IMR-90 (cell line): ENCODE results near the gene XPR1. TPM values are rescaled to one million over a fixed set of nuclear protein-coding genes. Genes with fewer than 3 reads are reported as not detected.

Experiments used
- ATAC-seq: fragments of 200-7000 bp; cut with Tn5 transposase; 2 replicates; pipeline ENCODE4 v1.9.1; 2020; ENCODE audit warnings: low read depth, mild to moderate bottlenecking, moderate library complexity
- BruUV-seq: library from RNA; stranded (reverse); fragments of 400-500 nt; replicated peaks from 2 replicates; lab custom pipeline; 2021; lab: Mats Ljungman, UMichigan
- CTCF ChIA-PET: fragments of 300-600 bp; formaldehyde crosslinking; extraction: SDS; loops from one replicate; lab custom pipeline; 2021; ENCODE audit warnings: antibody characterized with exemption; lab: Yijun Ruan, JAX
- POLR2A ChIA-PET: fragments of 300-600 bp; sonication (Branson Sonifier 250); formaldehyde crosslinking; loops from one replicate; lab custom pipeline; 2022; ENCODE audit warnings: antibody characterized with exemption; ENCODE audit not compliant: unreplicated experiment; lab: Charles Lee
- DNase-seq: peaks from one replicate; pipeline ENCODE4 v3.0.0; 2013
- H2AFZ ChIP-seq: replicated peaks from 2 replicates; pipeline ENCODE3; 2013; ENCODE audit warnings: low read length, mild to moderate bottlenecking; ENCODE audit not compliant: poor library complexity
- H2AK5ac ChIP-seq: 2 replicates; pipeline ENCODE4 v1.6.1; 2013; ENCODE audit warnings: low read depth, low read length, inconsistent platforms
- H2AK9ac ChIP-seq: replicated peaks from 2 replicates; pipeline ENCODE3; 2013; ENCODE audit warnings: mild to moderate bottlenecking, low read depth, low read length, moderate library complexity; ENCODE audit not compliant: poor library complexity
- H2BK120ac ChIP-seq: 2 replicates; pipeline ENCODE4 v1.6.1; 2013; ENCODE audit warnings: low read depth, low read length, inconsistent platforms
- H2BK15ac ChIP-seq: 3 replicates; pipeline ENCODE4 v1.6.1; 2013; ENCODE audit warnings: low read depth, low read length, inconsistent platforms
- H2BK20ac ChIP-seq: 2 replicates; pipeline ENCODE4 v1.6.1; 2013; ENCODE audit warnings: low read depth, mild to moderate bottlenecking, inconsistent platforms, low read length, moderate library complexity
- H2BK5ac ChIP-seq: 2 replicates; pipeline ENCODE4 v1.6.1; 2013; ENCODE audit warnings: mild to moderate bottlenecking, low read depth, low read length, inconsistent platforms; ENCODE audit not compliant: poor library complexity, severe bottlenecking
- H3K14ac ChIP-seq: replicated peaks from 2 replicates; pipeline ENCODE4 v1.6.1; 2013; ENCODE audit warnings: low read depth, low read length, inconsistent platforms
- H3K18ac ChIP-seq: 2 replicates; pipeline ENCODE4 v1.6.1; 2013; ENCODE audit warnings: low read depth, low read length, control low read depth
- H3K23ac ChIP-seq: 2 replicates; pipeline ENCODE4 v1.6.1; 2013; ENCODE audit warnings: low read depth, low read length, inconsistent platforms
- H3K27ac ChIP-seq: 2 replicates; pipeline ENCODE4 v1.5.1; 2013; ENCODE audit warnings: mild to moderate bottlenecking, control low read depth, low read length; ENCODE audit not compliant: insufficient read depth
- H3K27me3 ChIP-seq: 2 replicates; pipeline ENCODE4 v1.6.1; 2013; ENCODE audit warnings: low read length; ENCODE audit not compliant: control insufficient read depth, insufficient read depth
- H3K36me3 ChIP-seq: 2 replicates; pipeline ENCODE4 v1.6.1; 2013; ENCODE audit warnings: low read length, mixed read lengths; ENCODE audit not compliant: control insufficient read depth, insufficient read depth
- H3K4ac ChIP-seq: 2 replicates; pipeline ENCODE4 v1.6.1; 2013; ENCODE audit warnings: low read depth, low read length, inconsistent platforms
- H3K4me1 ChIP-seq: 2 replicates; pipeline ENCODE4 v1.6.1; 2013; ENCODE audit warnings: low read length, mixed read lengths; ENCODE audit not compliant: control insufficient read depth, insufficient read depth
- H3K4me2 ChIP-seq: 2 replicates; pipeline ENCODE4 v1.6.1; 2013; ENCODE audit warnings: low read depth, mild to moderate bottlenecking, control low read depth, low read length, moderate library complexity
- H3K4me3 ChIP-seq: 2 replicates; pipeline ENCODE4 v1.5.1; 2013; ENCODE audit warnings: low read depth, mild to moderate bottlenecking, control low read depth, low read length, moderate library complexity; ENCODE audit not compliant: insufficient read depth
- H3K56ac ChIP-seq: 2 replicates; pipeline ENCODE4 v1.6.1; 2013; ENCODE audit warnings: low read length, inconsistent platforms; ENCODE audit not compliant: insufficient read depth; ENCODE audit errors: extremely low read depth
- H3K79me1 ChIP-seq, 2 experiments: 2 replicates each; pipeline ENCODE4 v1.6.1; 2013; ENCODE audit warnings: low read length in 2 of 2, inconsistent platforms in 1 of 2, low read depth in 1 of 2
- H3K9ac ChIP-seq: 2 replicates; pipeline ENCODE4 v1.6.1; 2013; ENCODE audit warnings: low read depth, low read length, control low read depth
- H3K9me1 ChIP-seq: 2 replicates; pipeline ENCODE4 v1.6.1; 2013; ENCODE audit warnings: low read length, inconsistent platforms; ENCODE audit not compliant: insufficient read depth
- H3K9me3 ChIP-seq: 2 replicates; pipeline ENCODE4 v1.6.1; 2013; ENCODE audit warnings: low read length; ENCODE audit not compliant: control insufficient read depth, insufficient read depth
- H4K20me1 ChIP-seq: 2 replicates; pipeline ENCODE4 v1.6.1; 2013; ENCODE audit warnings: low read length, inconsistent platforms; ENCODE audit not compliant: insufficient read depth
- H4K5ac ChIP-seq: 2 replicates; pipeline ENCODE4 v1.6.1; 2013; ENCODE audit warnings: mild to moderate bottlenecking, low read depth, low read length, control low read depth
- H4K8ac ChIP-seq, 2 experiments: 2 replicates each; pipeline ENCODE4 v1.6.1; 2013; ENCODE audit warnings: low read depth in 2 of 2, low read length in 2 of 2, control low read depth in 1 of 2, inconsistent platforms in 1 of 2
- H4K91ac ChIP-seq: 2 replicates; pipeline ENCODE4 v1.6.1; 2013; ENCODE audit warnings: low read depth, low read length, inconsistent platforms; ENCODE audit not compliant: insufficient read depth
- RFX5 ChIP-seq: IDR thresholded peaks from 2 replicates; pipeline ENCODE4 v1.8.0; 2012; ENCODE audit warnings: low read depth, mild to moderate bottlenecking, low read length, moderate library complexity
- WGBS, 2 experiments: methylation state at CpG; one replicate each; pipeline versions ENCODE4 v1.1.5 to v1.1.7; 2013; ENCODE audit warnings: missing lambda C conversion rate in 2 of 2; ENCODE audit not compliant: insufficient read length in 1 of 2; ENCODE audit errors: extremely low coverage in 2 of 2; 5-methylcytosine and 5-hydroxymethylcytosine counted together
- dilution Hi-C: fragments of 300-500 bp; cut with HindIII; formaldehyde crosslinking; loops from one replicate; pipeline ENCODE4 v1.14.3; 2018; ENCODE audit warnings: low sequenced_read_pairs; ENCODE audit not compliant: unreplicated experiment
- in situ Hi-C: fragments of 300-500 bp; cut with MboI; formaldehyde crosslinking; loops from 3 replicates; pipeline ENCODE4 v1.14.3; 2019; ENCODE audit warnings: low sequenced_read_pairs, inconsistent platforms, mixed read lengths
- intact Hi-C: fragments of 100-400 bp; cut with micrococcal nuclease; formaldehyde crosslinking; loops from 2 replicates; pipeline ENCODE4 v1.10.0; 2022
- polyA plus RNA-seq, 3 experiments: library from polyadenylated mRNA; depleted of rRNA; stranded (reverse); fragments of >200 nt; gene quantifications; 2 replicates each; pipeline ENCODE4 v1.2.3, GENCODE V29; 2012; ENCODE audit warnings: low replicate concordance in 1 of 3
- total RNA-seq: library from RNA; depleted of rRNA; stranded (reverse); fragments of >200 nt; gene quantifications from 2 replicates; pipeline ENCODE4 v1.2.3, GENCODE V29; 2012

Gene XPR1
- total and polyA plus RNA-seq, 2 of the 4 experiments (the other 2 are of a cell fraction) = 11.8 to 25.1 TPM

DNA sequence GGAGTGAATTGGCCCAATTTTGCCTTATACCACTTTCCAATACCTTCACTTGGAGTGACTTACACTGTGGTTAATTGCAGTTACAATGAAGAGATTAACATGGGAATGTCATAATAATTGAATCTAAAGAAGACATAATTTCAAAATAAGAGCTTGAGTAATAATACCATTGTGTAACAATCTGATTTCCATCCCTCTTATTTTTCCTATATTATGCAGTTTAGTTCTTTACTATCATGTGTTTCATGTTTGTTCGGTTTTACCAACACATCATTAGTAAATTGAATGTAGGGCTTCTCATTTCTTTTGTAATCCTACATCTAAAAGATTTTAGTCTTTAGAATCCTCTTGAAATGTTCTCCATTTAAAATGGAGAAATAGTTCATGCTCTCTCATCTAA is 19.2 kb upstream of the XPR1 start:
- H2AK5ac ChIP-seq = no peak overlapping the region
- no peak overlapping the region for H4K8ac ChIP-seq
- no peak for DNase-seq
- H3K18ac ChIP-seq = no peak overlapping the region
- no peaks in the 10 kb centered on the region for H4K20me1 ChIP-seq
- no peak overlapping the region for H3K4me3 ChIP-seq
- WGBS, 2 experiments = no CpG with 5 or more reads among the region's 1 CpG
- no peak overlapping the region for H3K4me2 ChIP-seq
- H3K27me3 ChIP-seq = no peaks in the 10 kb centered on the region
- CTCF ChIA-PET = no interaction called here
- TF ChIP-seq RFX5 = no peak
- ATAC-seq = no peak
- H3K9ac ChIP-seq = no peak overlapping the region
- no peak overlapping the region for H2BK5ac ChIP-seq
- in situ Hi-C loops = no loop called here
- H3K23ac ChIP-seq = no peak overlapping the region
- H3K79me1 ChIP-seq = no peaks in the 10 kb centered on the region
- no peak overlapping the region for H3K4ac ChIP-seq
- no peaks in the 10 kb centered on the region for H3K36me3 ChIP-seq
- H3K9me1 ChIP-seq = peaks cover 23% of the 10 kb centered on the region
- intact Hi-C loops = no loop called here
- POLR2A ChIA-PET = no interaction called here
- H3K56ac ChIP-seq = no peak overlapping the region
- H2BK20ac ChIP-seq = no peak overlapping the region
- no peak overlapping the region for H2BK15ac ChIP-seq
- no peaks in the 10 kb centered on the region for H3K9me3 ChIP-seq
- H3K27ac ChIP-seq = no peak overlapping the region
- H3K14ac ChIP-seq = no peak overlapping the region
- H3K4me1 ChIP-seq = peaks cover 19% of the 10 kb centered on the region
- dilution Hi-C loops = no loop called here
- no peak overlapping the region for H4K5ac ChIP-seq
- H4K91ac ChIP-seq = no peak overlapping the region
- no peak overlapping the region for H2AFZ ChIP-seq
- no peak overlapping the region for H2BK120ac ChIP-seq
- H2AK9ac ChIP-seq = no peak overlapping the region
- BruUV-seq = no TSS peak
